HEK293 (cell line): Measurements from ENCODE around the gene WBP1.

ENCODE experiments used
- CTCF ChIA-PET: fragments of 350-600 bp; formaldehyde crosslinking; extraction: SDS; loops from one replicate; lab custom pipeline; 2021; ENCODE audit warnings: antibody characterized with exemption; lab: Yijun Ruan, JAX
- POLR2A ChIA-PET: fragments of 300-600 bp; formaldehyde crosslinking; extraction: SDS; loops from one replicate; lab custom pipeline; 2020; ENCODE audit warnings: antibody characterized with exemption, inconsistent platforms; lab: Yijun Ruan, JAX
- H3K27ac ChIP-seq: fragments of 200-500 bp; sonication (Bioruptor generic); 2 replicates; pipeline ENCODE4 v1.5.1; 2014; ENCODE audit warnings: low read depth, low read length, control low read depth, inconsistent platforms; ENCODE audit errors: extremely low read depth
- H3K36me3 ChIP-seq, 2 experiments: fragments of 200-500 bp in 1 of 2; sonication (Bioruptor generic) in 1 of 2; 1 replicate in 1 of 2; 2 replicates in 1 of 2; pipeline ENCODE4 v1.5.1; 2014 to 2017; ENCODE audit warnings: inconsistent platforms in 2 of 2, low read length in 2 of 2; ENCODE audit not compliant: control insufficient read depth in 2 of 2, insufficient read depth in 1 of 2
- H3K4me1 ChIP-seq: fragments of 200-500 bp; sonication (Bioruptor generic); 2 replicates; pipeline ENCODE4 v1.5.1; 2014; ENCODE audit warnings: mild to moderate bottlenecking, low read length, inconsistent platforms; ENCODE audit not compliant: control insufficient read depth, insufficient read depth
- H3K4me3 ChIP-seq: 2 replicates; pipeline ENCODE4 v1.5.1; 2011; ENCODE audit warnings: low read depth, mild to moderate bottlenecking, control low read depth, low read length, moderate library complexity
- H3K9me3 ChIP-seq: fragments of 200-500 bp; sonication (Bioruptor generic); 2 replicates; pipeline ENCODE4 v1.5.1; 2014; ENCODE audit warnings: low read depth, low read length, inconsistent platforms; ENCODE audit not compliant: control insufficient read depth, insufficient read depth
- EGR2 ChIP-seq: fragments of 450-650 bp; formaldehyde crosslinking; IDR thresholded peaks from 2 replicates; pipeline ENCODE4 v1.5.1; 2016; ENCODE audit warnings: low read depth, missing biosample characterization, missing genetic modification characterization
- GLI2 ChIP-seq: fragments of 450-650 bp; formaldehyde crosslinking; IDR thresholded peaks from 2 replicates; pipeline ENCODE4; 2017; ENCODE audit warnings: missing biosample characterization, missing genetic modification characterization, low read depth, borderline replicate concordance
- GLIS1 ChIP-seq: fragments of 450-650 bp; formaldehyde crosslinking; IDR thresholded peaks from 2 replicates; pipeline ENCODE4 v1.5.1; 2016; ENCODE audit warnings: missing biosample characterization, missing genetic modification characterization
- HOXC10 ChIP-seq: sonication (generic); formaldehyde crosslinking; IDR thresholded peaks from 2 replicates; pipeline ENCODE4 v1.8.1; 2023; ENCODE audit warnings: mild to moderate bottlenecking, missing genetic modification reagents
- KLF16 ChIP-seq: fragments of 450-650 bp; formaldehyde crosslinking; IDR thresholded peaks from 2 replicates; pipeline ENCODE4 v1.5.1; 2017; ENCODE audit warnings: missing biosample characterization, missing genetic modification characterization
- KLF9 ChIP-seq: fragments of 450-650 bp; formaldehyde crosslinking; IDR thresholded peaks from 2 replicates; pipeline ENCODE4 v1.5.1; 2016; ENCODE audit warnings: missing biosample characterization, missing genetic modification characterization, low read depth
- MYNN ChIP-seq: fragments of 450-650 bp; formaldehyde crosslinking; IDR thresholded peaks from 2 replicates; pipeline ENCODE4 v1.5.1; 2016; ENCODE audit warnings: missing biosample characterization, missing genetic modification characterization, borderline replicate concordance
- ZFHX2 ChIP-seq: fragments of 450-650 bp; formaldehyde crosslinking; conservative IDR thresholded peaks from 2 replicates; pipeline ENCODE4 v1.5.1; 2016; ENCODE audit warnings: missing biosample characterization, missing genetic modification characterization
- ZFP69B ChIP-seq: fragments of 450-650 bp; formaldehyde crosslinking; IDR thresholded peaks from 2 replicates; pipeline ENCODE4 v1.5.1; 2016; ENCODE audit warnings: missing biosample characterization, missing genetic modification characterization
- ZNF2 ChIP-seq: fragments of 450-650 bp; formaldehyde crosslinking; IDR thresholded peaks from 2 replicates; pipeline ENCODE4 v1.5.1; 2016; ENCODE audit warnings: missing biosample characterization, missing genetic modification characterization
- ZNF266 ChIP-seq: fragments of 450-650 bp; formaldehyde crosslinking; IDR thresholded peaks from 2 replicates; pipeline ENCODE4 v1.5.1; 2016; ENCODE audit warnings: missing biosample characterization, missing genetic modification characterization, low read depth
- ZNF292 ChIP-seq: fragments of 450-650 bp; formaldehyde crosslinking; IDR thresholded peaks from 2 replicates; pipeline ENCODE4 v1.5.1; 2016; ENCODE audit warnings: low read depth, missing biosample characterization, missing genetic modification characterization, borderline replicate concordance
- ZNF335 ChIP-seq: fragments of 450-650 bp; formaldehyde crosslinking; conservative IDR thresholded peaks from 2 replicates; pipeline ENCODE4 v1.5.1; 2016; ENCODE audit warnings: missing biosample characterization, missing genetic modification characterization
- ZNF341 ChIP-seq: fragments of 450-650 bp; formaldehyde crosslinking; IDR thresholded peaks from 2 replicates; pipeline ENCODE4; 2016; ENCODE audit warnings: low read depth, missing biosample characterization, missing genetic modification characterization
- ZNF530 ChIP-seq: fragments of 450-650 bp; formaldehyde crosslinking; IDR thresholded peaks from 2 replicates; pipeline ENCODE4 v1.5.1; 2016; ENCODE audit warnings: low read depth, missing biosample characterization, missing genetic modification characterization
- ZNF558 ChIP-seq: fragments of 450-650 bp; formaldehyde crosslinking; IDR thresholded peaks from 2 replicates; pipeline ENCODE4 v1.5.1; 2016; ENCODE audit warnings: missing biosample characterization, missing genetic modification characterization
- ZNF624 ChIP-seq: fragments of 450-650 bp; formaldehyde crosslinking; IDR thresholded peaks from 2 replicates; pipeline ENCODE4 v1.5.1; 2017; ENCODE audit warnings: missing biosample characterization, missing genetic modification characterization
- ZNF747 ChIP-seq: fragments of 450-650 bp; formaldehyde crosslinking; IDR thresholded peaks from 2 replicates; pipeline ENCODE4 v1.5.1; 2016; ENCODE audit warnings: missing biosample characterization, missing genetic modification characterization
- ZNF843 ChIP-seq: fragments of 450-650 bp; formaldehyde crosslinking; IDR thresholded peaks from 2 replicates; pipeline ENCODE4 v1.5.1; 2016; ENCODE audit warnings: missing biosample characterization, missing genetic modification characterization
- TF ChIP-seq, protein P1 (sequence below): fragments of 450-650 bp; formaldehyde crosslinking; IDR thresholded peaks from 2 replicates; pipeline ENCODE4 v1.5.1; 2017; ENCODE audit warnings: missing biosample characterization, missing genetic modification characterization
- TF ChIP-seq, protein P2 (sequence below): fragments of 450-650 bp; formaldehyde crosslinking; conservative IDR thresholded peaks from 2 replicates; pipeline ENCODE4 v1.5.1; 2016; ENCODE audit warnings: low read depth, missing biosample characterization, missing genetic modification characterization
- TF ChIP-seq, protein P3 (sequence below): fragments of 450-650 bp; formaldehyde crosslinking; IDR thresholded peaks from 2 replicates; pipeline ENCODE4 v1.5.1; 2016; ENCODE audit warnings: missing biosample characterization, missing genetic modification characterization
- TF ChIP-seq, protein P4 (sequence below): fragments of 450-650 bp; formaldehyde crosslinking; IDR thresholded peaks from 2 replicates; pipeline ENCODE4 v1.5.1; 2017; ENCODE audit warnings: missing biosample characterization, missing genetic modification characterization

The WBP1 gene

DNA sequence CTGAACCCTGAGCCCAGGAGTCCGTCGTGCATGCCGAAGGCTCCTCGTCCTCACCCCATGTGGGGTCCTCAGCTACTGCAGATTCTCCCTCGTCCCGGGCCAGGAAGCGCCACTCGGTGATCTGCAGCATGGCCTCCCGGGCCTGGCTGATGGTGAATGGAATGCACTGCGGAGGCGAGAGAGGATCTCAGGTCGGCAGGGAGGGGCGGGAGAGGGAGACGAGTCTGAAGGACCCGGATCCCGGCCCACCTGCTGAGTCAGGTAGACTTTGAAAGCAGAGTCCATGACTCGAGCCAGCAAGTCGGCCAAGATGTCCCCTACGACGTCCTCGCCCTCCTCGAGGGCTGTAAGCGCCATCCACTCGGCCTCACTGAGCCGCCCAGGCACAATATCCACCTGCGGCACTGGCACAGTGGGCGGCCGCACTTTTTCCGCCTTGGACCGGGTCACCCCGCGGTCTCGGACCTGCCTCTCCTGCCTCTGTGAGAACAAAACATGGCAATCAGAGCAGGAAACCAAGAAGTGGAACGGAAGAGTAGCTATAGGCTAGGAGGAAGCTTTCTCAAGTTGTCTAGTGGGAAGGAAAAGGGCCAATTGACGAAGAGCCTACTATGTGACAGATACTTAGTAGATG lies 42.4 kb upstream of the WBP1 start:
- H3K4me3 ChIP-seq = no peak overlapping the region
- TF ChIP-seq, protein P1, sequence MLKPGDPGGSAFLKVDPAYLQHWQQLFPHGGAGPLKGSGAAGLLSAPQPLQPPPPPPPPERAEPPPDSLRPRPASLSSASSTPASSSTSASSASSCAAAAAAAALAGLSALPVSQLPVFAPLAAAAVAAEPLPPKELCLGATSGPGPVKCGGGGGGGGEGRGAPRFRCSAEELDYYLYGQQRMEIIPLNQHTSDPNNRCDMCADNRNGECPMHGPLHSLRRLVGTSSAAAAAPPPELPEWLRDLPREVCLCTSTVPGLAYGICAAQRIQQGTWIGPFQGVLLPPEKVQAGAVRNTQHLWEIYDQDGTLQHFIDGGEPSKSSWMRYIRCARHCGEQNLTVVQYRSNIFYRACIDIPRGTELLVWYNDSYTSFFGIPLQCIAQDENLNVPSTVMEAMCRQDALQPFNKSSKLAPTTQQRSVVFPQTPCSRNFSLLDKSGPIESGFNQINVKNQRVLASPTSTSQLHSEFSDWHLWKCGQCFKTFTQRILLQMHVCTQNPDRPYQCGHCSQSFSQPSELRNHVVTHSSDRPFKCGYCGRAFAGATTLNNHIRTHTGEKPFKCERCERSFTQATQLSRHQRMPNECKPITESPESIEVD (tag by site-specific recombination) = no peak
- no peak for TF ChIP-seq GLIS1 (tag by site-specific recombination)
- TF ChIP-seq ZNF2 (tag by site-specific recombination) = no peak
- TF ChIP-seq ZNF530 = no peak
- no peak for TF ChIP-seq ZNF558 (tag by site-specific recombination)
- H3K4me1 ChIP-seq = no peaks in the 10 kb centered on the region; the same call in 1 of the 2 replicates
- ChIA-PET POLR2A (no interaction called here), CTCF (interaction anchor here (1.4 kb wide), 1 partner anchor 16 kb away, joined by 3 read pairs; no protein-coding TSS in a partner anchor)
- H3K9me3 ChIP-seq = no peaks in the 10 kb centered on the region
- H3K27ac ChIP-seq = no peak overlapping the region
- no peaks in the 10 kb centered on the region for H3K36me3 ChIP-seq

DNA sequence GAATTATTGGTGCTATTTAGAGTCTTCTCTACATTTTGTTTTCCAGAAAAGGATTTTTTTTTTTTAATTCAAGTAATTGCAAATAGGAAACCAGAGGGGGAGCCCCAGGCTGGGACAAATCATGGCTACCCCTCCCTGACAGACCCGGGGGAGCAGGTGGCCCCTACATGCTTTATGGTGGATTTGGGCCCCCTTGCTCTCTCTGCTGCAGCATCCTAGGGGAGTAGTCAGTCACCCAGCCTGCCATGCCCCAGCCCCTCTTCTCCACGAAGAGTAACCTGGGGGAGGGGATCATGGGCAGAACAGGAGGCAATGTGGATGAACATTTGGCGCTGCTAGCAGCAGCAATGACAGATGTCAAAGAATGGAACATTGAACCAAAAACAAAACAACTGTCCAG lies 41.5 kb upstream of the WBP1 start:
- POLR2A ChIA-PET = no interaction called here

DNA sequence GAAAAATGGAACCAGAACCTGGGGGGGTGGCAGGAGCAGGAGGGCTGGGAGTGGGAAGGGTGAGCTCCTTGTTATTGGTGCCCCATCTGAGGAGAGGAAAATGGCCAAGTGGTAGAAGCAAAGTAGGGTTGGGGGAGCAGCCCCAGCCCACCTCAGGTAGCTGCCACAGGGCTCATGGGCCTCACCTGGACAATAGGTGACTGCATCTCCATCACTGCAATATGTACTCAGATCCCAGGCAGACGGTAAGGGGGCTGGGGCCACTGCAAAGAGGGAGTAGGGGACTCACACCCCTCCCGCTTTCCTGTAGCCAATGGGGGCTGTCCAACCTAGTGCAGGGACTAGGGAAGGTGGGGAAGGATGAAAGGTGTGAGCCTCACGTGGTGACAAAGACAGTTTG lies 41.0 kb upstream of the WBP1 start:
- Histone ChIP-seq H3K4me1 (no peaks in the 10 kb centered on the region; the same call in 1 of the 2 replicates), H3K36me3 (no peaks in the 10 kb centered on the region), H3K9me3 (no peaks in the 10 kb centered on the region), H3K4me3 (no peak overlapping the region), H3K27ac (no peak overlapping the region)
- ChIA-PET CTCF (no interaction called here), POLR2A (no interaction called here)
- TF ChIP-seq, protein P2, sequence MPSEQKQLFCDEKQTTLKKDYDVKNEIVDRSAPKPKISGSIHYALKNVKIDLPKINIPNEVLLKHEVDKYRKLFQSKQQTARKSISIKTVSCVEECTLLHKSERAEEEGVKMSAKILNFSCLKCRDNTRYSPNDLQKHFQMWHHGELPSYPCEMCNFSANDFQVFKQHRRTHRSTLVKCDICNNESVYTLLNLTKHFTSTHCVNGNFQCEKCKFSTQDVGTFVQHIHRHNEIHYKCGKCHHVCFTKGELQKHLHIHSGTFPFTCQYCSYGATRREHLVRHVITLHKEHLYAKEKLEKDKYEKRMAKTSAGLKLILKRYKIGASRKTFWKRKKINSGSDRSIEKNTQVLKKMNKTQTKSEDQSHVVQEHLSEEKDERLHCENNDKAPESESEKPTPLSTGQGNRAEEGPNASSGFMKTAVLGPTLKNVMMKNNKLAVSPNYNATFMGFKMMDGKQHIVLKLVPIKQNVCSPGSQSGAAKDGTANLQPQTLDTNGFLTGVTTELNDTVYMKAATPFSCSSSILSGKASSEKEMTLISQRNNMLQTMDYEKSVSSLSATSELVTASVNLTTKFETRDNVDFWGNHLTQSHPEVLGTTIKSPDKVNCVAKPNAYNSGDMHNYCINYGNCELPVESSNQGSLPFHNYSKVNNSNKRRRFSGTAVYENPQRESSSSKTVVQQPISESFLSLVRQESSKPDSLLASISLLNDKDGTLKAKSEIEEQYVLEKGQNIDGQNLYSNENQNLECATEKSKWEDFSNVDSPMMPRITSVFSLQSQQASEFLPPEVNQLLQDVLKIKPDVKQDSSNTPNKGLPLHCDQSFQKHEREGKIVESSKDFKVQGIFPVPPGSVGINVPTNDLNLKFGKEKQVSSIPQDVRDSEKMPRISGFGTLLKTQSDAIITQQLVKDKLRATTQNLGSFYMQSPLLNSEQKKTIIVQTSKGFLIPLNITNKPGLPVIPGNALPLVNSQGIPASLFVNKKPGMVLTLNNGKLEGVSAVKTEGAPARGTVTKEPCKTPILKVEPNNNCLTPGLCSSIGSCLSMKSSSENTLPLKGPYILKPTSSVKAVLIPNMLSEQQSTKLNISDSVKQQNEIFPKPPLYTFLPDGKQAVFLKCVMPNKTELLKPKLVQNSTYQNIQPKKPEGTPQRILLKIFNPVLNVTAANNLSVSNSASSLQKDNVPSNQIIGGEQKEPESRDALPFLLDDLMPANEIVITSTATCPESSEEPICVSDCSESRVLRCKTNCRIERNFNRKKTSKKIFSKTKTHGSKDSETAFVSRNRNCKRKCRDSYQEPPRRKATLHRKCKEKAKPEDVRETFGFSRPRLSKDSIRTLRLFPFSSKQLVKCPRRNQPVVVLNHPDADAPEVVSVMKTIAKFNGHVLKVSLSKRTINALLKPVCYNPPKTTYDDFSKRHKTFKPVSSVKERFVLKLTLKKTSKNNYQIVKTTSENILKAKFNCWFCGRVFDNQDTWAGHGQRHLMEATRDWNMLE (tag by site-specific recombination) = no peak
- TF ChIP-seq ZFP69B (tag by site-specific recombination) (no peak), ZFHX2 (no peak), ZNF335 (tag by site-specific recombination) (no peak)

More for the DNA sequence above, 41.5 kb upstream of the WBP1 start:
- CTCF ChIA-PET = no interaction called here
- TF ChIP-seq, protein P3, sequence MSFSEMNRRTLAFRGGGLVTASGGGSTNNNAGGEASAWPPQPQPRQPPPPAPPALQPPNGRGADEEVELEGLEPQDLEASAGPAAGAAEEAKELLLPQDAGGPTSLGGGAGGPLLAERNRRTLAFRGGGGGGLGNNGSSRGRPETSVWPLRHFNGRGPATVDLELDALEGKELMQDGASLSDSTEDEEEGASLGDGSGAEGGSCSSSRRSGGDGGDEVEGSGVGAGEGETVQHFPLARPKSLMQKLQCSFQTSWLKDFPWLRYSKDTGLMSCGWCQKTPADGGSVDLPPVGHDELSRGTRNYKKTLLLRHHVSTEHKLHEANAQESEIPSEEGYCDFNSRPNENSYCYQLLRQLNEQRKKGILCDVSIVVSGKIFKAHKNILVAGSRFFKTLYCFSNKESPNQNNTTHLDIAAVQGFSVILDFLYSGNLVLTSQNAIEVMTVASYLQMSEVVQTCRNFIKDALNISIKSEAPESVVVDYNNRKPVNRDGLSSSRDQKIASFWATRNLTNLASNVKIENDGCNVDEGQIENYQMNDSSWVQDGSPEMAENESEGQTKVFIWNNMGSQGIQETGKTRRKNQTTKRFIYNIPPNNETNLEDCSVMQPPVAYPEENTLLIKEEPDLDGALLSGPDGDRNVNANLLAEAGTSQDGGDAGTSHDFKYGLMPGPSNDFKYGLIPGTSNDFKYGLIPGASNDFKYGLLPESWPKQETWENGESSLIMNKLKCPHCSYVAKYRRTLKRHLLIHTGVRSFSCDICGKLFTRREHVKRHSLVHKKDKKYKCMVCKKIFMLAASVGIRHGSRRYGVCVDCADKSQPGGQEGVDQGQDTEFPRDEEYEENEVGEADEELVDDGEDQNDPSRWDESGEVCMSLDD = no peak
- no peak for TF ChIP-seq KLF16 (tag by site-specific recombination)
- TF ChIP-seq ZNF747 (tag by site-specific recombination) = no peak
- no peak for TF ChIP-seq GLI2 (tag by site-specific recombination)
- TF ChIP-seq ZNF2 (tag by site-specific recombination) = no peak
- no peak for TF ChIP-seq HOXC10 (CRISPR knock-in tag)
- TF ChIP-seq KLF9 (tag by site-specific recombination) = no peak
- TF ChIP-seq ZNF843 (tag by site-specific recombination) = no peak
- no peak for TF ChIP-seq EGR2 (tag by site-specific recombination)
- no peak for TF ChIP-seq ZNF341 (tag by site-specific recombination)
- TF ChIP-seq, protein P4, sequence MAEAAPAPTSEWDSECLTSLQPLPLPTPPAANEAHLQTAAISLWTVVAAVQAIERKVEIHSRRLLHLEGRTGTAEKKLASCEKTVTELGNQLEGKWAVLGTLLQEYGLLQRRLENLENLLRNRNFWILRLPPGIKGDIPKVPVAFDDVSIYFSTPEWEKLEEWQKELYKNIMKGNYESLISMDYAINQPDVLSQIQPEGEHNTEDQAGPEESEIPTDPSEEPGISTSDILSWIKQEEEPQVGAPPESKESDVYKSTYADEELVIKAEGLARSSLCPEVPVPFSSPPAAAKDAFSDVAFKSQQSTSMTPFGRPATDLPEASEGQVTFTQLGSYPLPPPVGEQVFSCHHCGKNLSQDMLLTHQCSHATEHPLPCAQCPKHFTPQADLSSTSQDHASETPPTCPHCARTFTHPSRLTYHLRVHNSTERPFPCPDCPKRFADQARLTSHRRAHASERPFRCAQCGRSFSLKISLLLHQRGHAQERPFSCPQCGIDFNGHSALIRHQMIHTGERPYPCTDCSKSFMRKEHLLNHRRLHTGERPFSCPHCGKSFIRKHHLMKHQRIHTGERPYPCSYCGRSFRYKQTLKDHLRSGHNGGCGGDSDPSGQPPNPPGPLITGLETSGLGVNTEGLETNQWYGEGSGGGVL (tag by site-specific recombination) = no peak
- no peak for TF ChIP-seq ZNF292 (tag by site-specific recombination)
- no peak for TF ChIP-seq MYNN (tag by site-specific recombination)
- no peak for TF ChIP-seq ZNF266
- TF ChIP-seq ZNF624 (tag by site-specific recombination) = no peak
- Histone ChIP-seq H3K4me3 (no peak overlapping the region), H3K9me3 (no peaks in the 10 kb centered on the region), H3K36me3 (no peaks in the 10 kb centered on the region), H3K27ac (no peak overlapping the region), H3K4me1 (no peaks in the 10 kb centered on the region; the same call in 1 of the 2 replicates)
